HepG2 (cell line): ENCODE data around the gene ZNF214. TPM values are rescaled to one million over a fixed set of nuclear protein-coding genes. Genes with fewer than 3 reads are reported as not detected.

Source experiments
- ATAC-seq: fragments of 200-7000 bp; cut with Tn5 transposase; 3 replicates; pipeline ENCODE4 v1.9.1; 2020; ENCODE audit warnings: mild to moderate bottlenecking, moderate library complexity
- BruUV-seq: library from RNA; stranded (reverse); fragments of 400-500 nt; replicated peaks from 2 replicates; lab custom pipeline; 2021; lab: Mats Ljungman, UMichigan
- CTCF ChIA-PET: fragments of 300-600 bp; formaldehyde crosslinking; extraction: SDS; loops from one replicate; lab custom pipeline; 2021; ENCODE audit warnings: low total read pairs, inconsistent platforms, low intra/inter-chr PET ratio; lab: Yijun Ruan, JAX
- POLR2A ChIA-PET: fragments of 350-600 bp; sonication (Branson Sonifier 250); formaldehyde crosslinking; loops from one replicate; lab custom pipeline; 2020; ENCODE audit warnings: antibody characterized with exemption, inconsistent platforms; lab: Yijun Ruan, JAX
- DNase-seq: peaks from one replicate; pipeline ENCODE4 v3.0.0-alpha.2; 2015; ENCODE audit warnings: low spot score
- FAIRE-seq: peaks from 3 replicates; lab custom pipeline; 2011; peaks lifted over from hg19 to GRCh38; lab: Jason Lieb, UNC
- H2AFZ ChIP-seq: one replicate; pipeline ENCODE4 v1.6.1; 2011; ENCODE audit warnings: low read length, inconsistent platforms
- H3K27ac ChIP-seq: fragments of 300-600 bp; 3 replicates; pipeline ENCODE4 v1.8.0; 2011; ENCODE audit warnings: mixed run types, mild to moderate bottlenecking, mixed read lengths, low read length, inconsistent platforms; ENCODE audit not compliant: insufficient read depth; ENCODE audit errors: extremely low read length
- H3K27me3 ChIP-seq, 2 experiments: fragments of 200-600 bp in 1 of 2; 2 replicates in 1 of 2; 3 replicates in 1 of 2; pipeline versions ENCODE4 v1.6.0 to v1.8.0; 2011; ENCODE audit warnings: low read length in 2 of 2, mild to moderate bottlenecking in 2 of 2, moderate library complexity in 2 of 2, inconsistent platforms in 1 of 2; ENCODE audit not compliant: insufficient read depth in 2 of 2, control insufficient read depth in 1 of 2
- H3K36me3 ChIP-seq, 2 experiments: fragments of 200-600 bp in 1 of 2; replicated peaks in 1 of 2; 2 replicates in 1 of 2; 3 replicates in 1 of 2; pipeline versions ENCODE4 v1.5.1 to v1.8.0; 2011; ENCODE audit warnings: low read length in 2 of 2, inconsistent platforms in 1 of 2; ENCODE audit not compliant: insufficient read depth in 2 of 2, control insufficient read depth in 1 of 2
- H3K4me1 ChIP-seq: 2 replicates; pipeline ENCODE4 v1.5.1; 2012; ENCODE audit warnings: low read length, inconsistent platforms; ENCODE audit not compliant: insufficient read depth
- H3K4me2 ChIP-seq: 2 replicates; pipeline ENCODE4 v1.6.0; 2011; ENCODE audit warnings: low read depth, low read length, inconsistent platforms
- H3K4me3 ChIP-seq, 3 experiments: fragments of 200-600 bp in 1 of 3; sonication (generic), shearing (Covaris generic) in 1 of 3; replicated peaks in 1 of 3; 2 replicates each; pipeline ENCODE4 v1.5.1; 2011 to 2016; ENCODE audit warnings: low read length in 3 of 3, inconsistent platforms in 2 of 3, low read depth in 2 of 3, mild to moderate bottlenecking in 2 of 3, control low read depth in 1 of 3, mixed read lengths in 1 of 3; ENCODE audit not compliant: insufficient read depth in 1 of 3
- H3K79me2 ChIP-seq: one replicate; pipeline ENCODE4 v1.6.1; 2011; ENCODE audit warnings: low read length, inconsistent platforms; ENCODE audit not compliant: insufficient read depth
- H3K9ac ChIP-seq: 2 replicates; pipeline ENCODE4 v1.6.0; 2011; ENCODE audit warnings: mild to moderate bottlenecking, low read depth, low read length, inconsistent platforms; ENCODE audit not compliant: insufficient read depth
- H3K9me3 ChIP-seq: 2 replicates; pipeline ENCODE4 v1.5.1; 2012; ENCODE audit warnings: mild to moderate bottlenecking, low read length
- H4K20me1 ChIP-seq: 2 replicates; pipeline ENCODE4 v1.6.0; 2011; ENCODE audit warnings: inconsistent platforms, mild to moderate bottlenecking, low read length, moderate library complexity; ENCODE audit not compliant: insufficient read depth
- KMT2B ChIP-seq: IDR thresholded peaks from 2 replicates; pipeline ENCODE4 v1.6.1; 2016; ENCODE audit warnings: missing genetic modification reagents, missing compliant biosample characterization
- MAFF ChIP-seq: IDR thresholded peaks from 2 replicates; pipeline ENCODE4 v1.6.1; 2011; ENCODE audit warnings: low read depth, low read length, improper control_type of control experiment
- MAFK ChIP-seq, 2 experiments: IDR thresholded peaks in 1 of 2; conservative IDR thresholded peaks in 1 of 2; 2 replicates each; pipeline ENCODE4 v1.6.1; 2011; ENCODE audit warnings: improper control_type of control experiment in 2 of 2, low read length in 2 of 2
- XRCC5 ChIP-seq: fragments of 200-400 bp; formaldehyde crosslinking; optimal IDR thresholded peaks from 2 replicates; pipeline ENCODE3; 2017; ENCODE audit warnings: mild to moderate bottlenecking, low read length
- ZC3H4 ChIP-seq: sonication (generic); formaldehyde crosslinking; IDR thresholded peaks from 2 replicates; pipeline ENCODE4 v1.4.0; 2020; ENCODE audit warnings: missing genetic modification reagents, borderline replicate concordance
- ZNF878 ChIP-seq: sonication (generic); formaldehyde crosslinking; IDR thresholded peaks from 2 replicates; pipeline ENCODE4 v1.8.1; 2023; ENCODE audit warnings: mild to moderate bottlenecking, missing genetic modification reagents, moderate library complexity
- ZSCAN31 ChIP-seq: sonication (generic); formaldehyde crosslinking; IDR thresholded peaks from 2 replicates; pipeline ENCODE4 v1.5.0; 2020; ENCODE audit warnings: low read depth, mild to moderate bottlenecking, missing genetic modification reagents
- WGBS: methylation state at CpG from one replicate; pipeline ENCODE4 v1.1.6; 2017; ENCODE audit warnings: low lambda C conversion rate; 5-methylcytosine and 5-hydroxymethylcytosine counted together
- in situ Hi-C: cut with HindIII; loops from 2 replicates; pipeline ENCODE4 v1.10.0; 2017; ENCODE audit warnings: low pct_unique_long_range_greater_than_20kb; ENCODE audit not compliant: extremely low pct_ligation_motif_present
- intact Hi-C: fragments of 100-400 bp; cut with micrococcal nuclease; formaldehyde crosslinking; loops from one replicate; pipeline ENCODE4 v1.10.0; 2022; ENCODE audit not compliant: unreplicated experiment
- polyA plus RNA-seq, 8 experiments: library from polyadenylated mRNA; depleted of rRNA in 3 of 8; stranded (reverse) in 7 of 8; unstranded in 1 of 8; fragments of >200 nt; fragmentation: Illumina TruSeq in 4 of 8; extraction: Trizol in 4 of 8; gene quantifications; 2 replicates each; pipeline versions ENCODE4 v1.2.1 to v1.2.3, GENCODE V29; 2011 to 2016; ENCODE audit warnings: low read depth in 4 of 8, missing spikeins in 1 of 8, mixed read lengths in 1 of 8; ENCODE audit not compliant: insufficient read depth in 1 of 8
- total RNA-seq, 5 experiments: library from RNA; depleted of rRNA; stranded (reverse); fragments of >200 nt; fragmentation: Illumina TruSeq; extraction: Trizol; gene quantifications; 2 replicates each; pipeline ENCODE4 v1.2.3, GENCODE V29; 2016; ENCODE audit warnings: low read depth in 1 of 5
- TF ChIP-seq, protein P1 (sequence below): sonication (generic); formaldehyde crosslinking; IDR thresholded peaks from 2 replicates; pipeline ENCODE4 v1.5.0; 2020; ENCODE audit warnings: missing genetic modification reagents
- TF ChIP-seq, protein P2 (sequence below): sonication (generic); formaldehyde crosslinking; IDR thresholded peaks from 2 replicates; pipeline ENCODE4 v1.4.0; 2020; ENCODE audit warnings: missing genetic modification reagents
- TF ChIP-seq, protein P3 (sequence below): sonication (generic); formaldehyde crosslinking; IDR thresholded peaks from 2 replicates; pipeline ENCODE4 v1.4.0; 2020; ENCODE audit warnings: missing genetic modification reagents
- TF ChIP-seq, protein P4 (sequence below): sonication (generic); formaldehyde crosslinking; IDR thresholded peaks from 2 replicates; pipeline ENCODE4 v1.8.1; 2023; ENCODE audit warnings: mild to moderate bottlenecking, missing genetic modification reagents, borderline replicate concordance

The ZNF214 gene
- total and polyA plus RNA-seq, 2 of the 13 experiments (the other 11 are each of a cell fraction or from before 2014, with no cell fraction given): 0.28 to 1.9 TPM

DNA sequence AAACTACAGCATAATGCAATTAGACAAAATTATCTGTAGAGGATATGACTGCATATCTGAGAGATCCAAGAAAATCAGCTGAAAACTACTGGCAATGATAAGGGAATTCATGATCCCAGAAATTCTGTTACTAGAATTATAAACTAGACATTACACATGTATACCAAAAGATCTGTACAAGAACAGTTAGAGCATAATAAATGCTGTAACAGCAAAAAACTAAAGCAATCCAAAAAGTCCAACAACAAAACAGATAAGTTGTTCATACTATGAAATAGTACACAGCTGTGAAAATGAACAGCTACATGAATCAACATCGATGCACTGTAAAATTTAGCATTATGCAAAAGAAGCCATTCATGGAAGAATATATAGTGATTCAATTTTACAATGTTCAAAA is 6.0 kb downstream of the ZNF214 start:
- no peak for FAIRE-seq
- POLR2A ChIA-PET: no interaction called here
- in situ Hi-C loops: no loop called here
- CTCF ChIA-PET: no interaction called here
- TF ChIP-seq MAFF (peak; percentile 68), ZNF878 (CRISPR knock-in tag) (no peak), XRCC5 (no peak), ZC3H4 (CRISPR knock-in tag) (no peak), KMT2B (no peak), ZSCAN31 (CRISPR knock-in tag) (no peak), MAFK (conservative IDR thresholded peaks at IDR 0.05 in 1 of 2, IDR thresholded peaks at IDR 0.05 in 1 of 2; ENCODE audit: low read length in 2 of 2) (peak; percentile 66 to 81)
- TF ChIP-seq, protein P1, sequence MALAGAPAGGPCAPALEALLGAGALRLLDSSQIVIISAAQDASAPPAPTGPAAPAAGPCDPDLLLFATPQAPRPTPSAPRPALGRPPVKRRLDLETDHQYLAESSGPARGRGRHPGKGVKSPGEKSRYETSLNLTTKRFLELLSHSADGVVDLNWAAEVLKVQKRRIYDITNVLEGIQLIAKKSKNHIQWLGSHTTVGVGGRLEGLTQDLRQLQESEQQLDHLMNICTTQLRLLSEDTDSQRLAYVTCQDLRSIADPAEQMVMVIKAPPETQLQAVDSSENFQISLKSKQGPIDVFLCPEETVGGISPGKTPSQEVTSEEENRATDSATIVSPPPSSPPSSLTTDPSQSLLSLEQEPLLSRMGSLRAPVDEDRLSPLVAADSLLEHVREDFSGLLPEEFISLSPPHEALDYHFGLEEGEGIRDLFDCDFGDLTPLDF (CRISPR knock-in tag): no peak
- TF ChIP-seq, protein P2, sequence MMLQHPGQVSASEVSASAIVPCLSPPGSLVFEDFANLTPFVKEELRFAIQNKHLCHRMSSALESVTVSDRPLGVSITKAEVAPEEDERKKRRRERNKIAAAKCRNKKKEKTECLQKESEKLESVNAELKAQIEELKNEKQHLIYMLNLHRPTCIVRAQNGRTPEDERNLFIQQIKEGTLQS: no peak
- TF ChIP-seq, protein P3, sequence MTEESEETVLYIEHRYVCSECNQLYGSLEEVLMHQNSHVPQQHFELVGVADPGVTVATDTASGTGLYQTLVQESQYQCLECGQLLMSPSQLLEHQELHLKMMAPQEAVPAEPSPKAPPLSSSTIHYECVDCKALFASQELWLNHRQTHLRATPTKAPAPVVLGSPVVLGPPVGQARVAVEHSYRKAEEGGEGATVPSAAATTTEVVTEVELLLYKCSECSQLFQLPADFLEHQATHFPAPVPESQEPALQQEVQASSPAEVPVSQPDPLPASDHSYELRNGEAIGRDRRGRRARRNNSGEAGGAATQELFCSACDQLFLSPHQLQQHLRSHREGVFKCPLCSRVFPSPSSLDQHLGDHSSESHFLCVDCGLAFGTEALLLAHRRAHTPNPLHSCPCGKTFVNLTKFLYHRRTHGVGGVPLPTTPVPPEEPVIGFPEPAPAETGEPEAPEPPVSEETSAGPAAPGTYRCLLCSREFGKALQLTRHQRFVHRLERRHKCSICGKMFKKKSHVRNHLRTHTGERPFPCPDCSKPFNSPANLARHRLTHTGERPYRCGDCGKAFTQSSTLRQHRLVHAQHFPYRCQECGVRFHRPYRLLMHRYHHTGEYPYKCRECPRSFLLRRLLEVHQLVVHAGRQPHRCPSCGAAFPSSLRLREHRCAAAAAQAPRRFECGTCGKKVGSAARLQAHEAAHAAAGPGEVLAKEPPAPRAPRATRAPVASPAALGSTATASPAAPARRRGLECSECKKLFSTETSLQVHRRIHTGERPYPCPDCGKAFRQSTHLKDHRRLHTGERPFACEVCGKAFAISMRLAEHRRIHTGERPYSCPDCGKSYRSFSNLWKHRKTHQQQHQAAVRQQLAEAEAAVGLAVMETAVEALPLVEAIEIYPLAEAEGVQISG (CRISPR knock-in tag): no peak
- TF ChIP-seq, protein P4, sequence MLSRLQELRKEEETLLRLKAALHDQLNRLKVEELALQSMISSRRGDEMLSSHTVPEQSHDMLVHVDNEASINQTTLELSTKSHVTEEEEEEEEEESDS (CRISPR knock-in tag): no peak
- no peaks in the 10 kb centered on the region for H3K27me3 ChIP-seq
- no peaks in the 10 kb centered on the region for H3K36me3 ChIP-seq
- H3K27ac ChIP-seq: no peak overlapping the region
- no peak overlapping the region for H3K4me2 ChIP-seq
- no peak overlapping the region for H2AFZ ChIP-seq
- no peak for ATAC-seq
- no peak overlapping the region for H3K4me3 ChIP-seq
- no peaks in the 10 kb centered on the region for H4K20me1 ChIP-seq
- no peaks in the 10 kb centered on the region for H3K9me3 ChIP-seq
- no peak overlapping the region for H3K9ac ChIP-seq
- 0 out of 2 replicates have a peak, but pooled peaks cover under 1% of the 10 kb centered on the region for H3K4me1 ChIP-seq
- WGBS: 29% methylated on average over 1 of the region's 1 CpG
- DNase-seq: no peak
- no peaks in the 10 kb centered on the region for H3K79me2 ChIP-seq
- intact Hi-C loops: no loop called here
- BruUV-seq: no TSS peak
